HepG2 (cell line): Measurements from ENCODE around the gene FSD2. TPM values are rescaled to one million over a fixed set of nuclear protein-coding genes. Genes with fewer than 3 reads are reported as not detected.

Experiments used
- GTF2F1 ChIP-seq: fragments of 150-350 bp; IDR thresholded peaks from 2 replicates; pipeline ENCODE4 v1.6.1; 2014; ENCODE audit warnings: low read length
- KAT2B ChIP-seq: fragments of 150-350 bp; IDR thresholded peaks from 2 replicates; pipeline ENCODE4 v1.6.1; 2014; ENCODE audit warnings: low read depth, low read length, borderline replicate concordance
- SSRP1 ChIP-seq: IDR thresholded peaks from 2 replicates; pipeline ENCODE4 v1.6.1; 2016; ENCODE audit warnings: control low read depth
- STAG1 ChIP-seq: sonication (generic); formaldehyde crosslinking; IDR thresholded peaks from 2 replicates; pipeline ENCODE4 v1.4.0; 2020; ENCODE audit warnings: missing genetic modification reagents
- TAF1 ChIP-seq: sonication (generic); formaldehyde crosslinking; IDR thresholded peaks from 2 replicates; pipeline ENCODE4 v1.4.0; 2020; ENCODE audit warnings: missing genetic modification reagents
- THAP11 ChIP-seq: IDR thresholded peaks from 2 replicates; pipeline ENCODE4 v1.6.1; 2016; ENCODE audit warnings: missing biosample characterization, missing genetic modification reagents
- ZC3H4 ChIP-seq: sonication (generic); formaldehyde crosslinking; IDR thresholded peaks from 2 replicates; pipeline ENCODE4 v1.4.0; 2020; ENCODE audit warnings: missing genetic modification reagents, borderline replicate concordance
- ZNF234 ChIP-seq: sonication (generic); formaldehyde crosslinking; conservative IDR thresholded peaks from 2 replicates; pipeline ENCODE4 v1.5.1; 2020; ENCODE audit warnings: mild to moderate bottlenecking, missing genetic modification reagents
- ZNF292 ChIP-seq: sonication (generic); formaldehyde crosslinking; IDR thresholded peaks from 2 replicates; pipeline ENCODE4 v1.8.1; 2022; ENCODE audit warnings: mild to moderate bottlenecking, low read depth, missing genetic modification reagents, borderline replicate concordance
- ZNF713 ChIP-seq: sonication (generic); formaldehyde crosslinking; IDR thresholded peaks from 2 replicates; pipeline ENCODE4 v1.4.0; 2020; ENCODE audit warnings: mild to moderate bottlenecking, missing genetic modification reagents
- ZNF772 ChIP-seq: sonication (generic); formaldehyde crosslinking; IDR thresholded peaks from 2 replicates; pipeline ENCODE4 v1.5.0; 2020; ENCODE audit warnings: mild to moderate bottlenecking, missing genetic modification reagents
- ZNF782 ChIP-seq: sonication (generic); formaldehyde crosslinking; IDR thresholded peaks from 2 replicates; pipeline ENCODE4 v1.4.0; 2020; ENCODE audit warnings: missing genetic modification reagents, mild to moderate bottlenecking, borderline replicate concordance
- polyA plus RNA-seq, 8 experiments: library from polyadenylated mRNA; depleted of rRNA in 3 of 8; stranded (reverse) in 7 of 8; unstranded in 1 of 8; fragments of >200 nt; fragmentation: Illumina TruSeq in 4 of 8; extraction: Trizol in 4 of 8; gene quantifications; 2 replicates each; pipeline versions ENCODE4 v1.2.1 to v1.2.3, GENCODE V29; 2011 to 2016; ENCODE audit warnings: low read depth in 4 of 8, missing spikeins in 1 of 8, mixed read lengths in 1 of 8; ENCODE audit not compliant: insufficient read depth in 1 of 8
- total RNA-seq, 5 experiments: library from RNA; depleted of rRNA; stranded (reverse); fragments of >200 nt; fragmentation: Illumina TruSeq; extraction: Trizol; gene quantifications; 2 replicates each; pipeline ENCODE4 v1.2.3, GENCODE V29; 2016; ENCODE audit warnings: low read depth in 1 of 5
- TF ChIP-seq, protein P1 (sequence below): sonication (generic); formaldehyde crosslinking; IDR thresholded peaks from 2 replicates; pipeline ENCODE4 v1.4.0; 2020; ENCODE audit warnings: mild to moderate bottlenecking, missing genetic modification reagents
- TF ChIP-seq, protein P2 (sequence below): sonication (generic); formaldehyde crosslinking; IDR thresholded peaks from 2 replicates; pipeline ENCODE4 v1.4.0; 2020; ENCODE audit warnings: missing genetic modification reagents
- TF ChIP-seq, protein P3 (sequence below): sonication (generic); formaldehyde crosslinking; IDR thresholded peaks from 2 replicates; pipeline ENCODE4 v1.5.0; 2020; ENCODE audit warnings: mild to moderate bottlenecking, missing genetic modification reagents
- TF ChIP-seq, protein P4 (sequence below): fragments of 450-650 bp; IDR thresholded peaks from 2 replicates; pipeline ENCODE4 v1.6.1; 2017

The FSD2 gene
- total and polyA plus RNA-seq, 2 of the 13 experiments (the other 11 are each of a cell fraction or from before 2014, with no cell fraction given), result not detected

DNA sequence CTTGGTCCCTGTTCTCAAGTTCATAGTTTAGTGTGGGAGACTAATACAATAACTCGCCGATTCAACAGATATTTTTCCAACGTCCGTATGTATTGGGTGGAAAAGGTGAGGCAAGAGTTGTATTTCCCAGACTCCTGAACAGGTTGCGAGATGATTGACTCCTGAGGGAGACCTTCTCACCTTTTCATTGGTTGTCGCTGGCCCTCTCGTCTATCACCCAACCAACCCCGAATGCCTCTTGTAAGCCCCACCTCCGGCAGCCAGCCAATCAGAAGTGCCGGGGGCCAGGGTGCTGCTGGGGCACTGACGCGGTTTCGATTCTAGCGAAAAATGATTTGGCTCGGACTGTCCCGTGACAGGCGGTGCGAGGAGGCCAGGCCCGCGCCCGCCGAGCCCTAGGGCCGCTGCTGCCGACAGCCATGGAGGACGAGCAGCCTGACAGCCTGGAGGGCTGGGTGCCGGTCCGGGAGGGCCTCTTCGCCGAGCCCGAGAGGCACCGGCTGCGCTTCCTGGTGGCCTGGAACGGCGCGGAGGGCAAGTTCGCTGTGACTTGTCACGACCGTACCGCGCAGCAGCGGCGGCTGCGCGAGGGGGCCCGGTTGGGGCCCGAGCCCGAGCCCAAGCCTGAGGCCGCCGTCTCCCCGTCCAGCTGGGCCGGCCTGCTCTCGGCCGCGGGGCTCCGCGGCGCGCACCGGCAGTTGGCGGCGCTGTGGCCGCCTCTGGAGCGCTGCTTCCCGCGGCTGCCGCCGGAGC lies 3.6 kb upstream of the FSD2 start, which contains the start of gene WHAMM (continued):
- TF ChIP-seq, protein P1, sequence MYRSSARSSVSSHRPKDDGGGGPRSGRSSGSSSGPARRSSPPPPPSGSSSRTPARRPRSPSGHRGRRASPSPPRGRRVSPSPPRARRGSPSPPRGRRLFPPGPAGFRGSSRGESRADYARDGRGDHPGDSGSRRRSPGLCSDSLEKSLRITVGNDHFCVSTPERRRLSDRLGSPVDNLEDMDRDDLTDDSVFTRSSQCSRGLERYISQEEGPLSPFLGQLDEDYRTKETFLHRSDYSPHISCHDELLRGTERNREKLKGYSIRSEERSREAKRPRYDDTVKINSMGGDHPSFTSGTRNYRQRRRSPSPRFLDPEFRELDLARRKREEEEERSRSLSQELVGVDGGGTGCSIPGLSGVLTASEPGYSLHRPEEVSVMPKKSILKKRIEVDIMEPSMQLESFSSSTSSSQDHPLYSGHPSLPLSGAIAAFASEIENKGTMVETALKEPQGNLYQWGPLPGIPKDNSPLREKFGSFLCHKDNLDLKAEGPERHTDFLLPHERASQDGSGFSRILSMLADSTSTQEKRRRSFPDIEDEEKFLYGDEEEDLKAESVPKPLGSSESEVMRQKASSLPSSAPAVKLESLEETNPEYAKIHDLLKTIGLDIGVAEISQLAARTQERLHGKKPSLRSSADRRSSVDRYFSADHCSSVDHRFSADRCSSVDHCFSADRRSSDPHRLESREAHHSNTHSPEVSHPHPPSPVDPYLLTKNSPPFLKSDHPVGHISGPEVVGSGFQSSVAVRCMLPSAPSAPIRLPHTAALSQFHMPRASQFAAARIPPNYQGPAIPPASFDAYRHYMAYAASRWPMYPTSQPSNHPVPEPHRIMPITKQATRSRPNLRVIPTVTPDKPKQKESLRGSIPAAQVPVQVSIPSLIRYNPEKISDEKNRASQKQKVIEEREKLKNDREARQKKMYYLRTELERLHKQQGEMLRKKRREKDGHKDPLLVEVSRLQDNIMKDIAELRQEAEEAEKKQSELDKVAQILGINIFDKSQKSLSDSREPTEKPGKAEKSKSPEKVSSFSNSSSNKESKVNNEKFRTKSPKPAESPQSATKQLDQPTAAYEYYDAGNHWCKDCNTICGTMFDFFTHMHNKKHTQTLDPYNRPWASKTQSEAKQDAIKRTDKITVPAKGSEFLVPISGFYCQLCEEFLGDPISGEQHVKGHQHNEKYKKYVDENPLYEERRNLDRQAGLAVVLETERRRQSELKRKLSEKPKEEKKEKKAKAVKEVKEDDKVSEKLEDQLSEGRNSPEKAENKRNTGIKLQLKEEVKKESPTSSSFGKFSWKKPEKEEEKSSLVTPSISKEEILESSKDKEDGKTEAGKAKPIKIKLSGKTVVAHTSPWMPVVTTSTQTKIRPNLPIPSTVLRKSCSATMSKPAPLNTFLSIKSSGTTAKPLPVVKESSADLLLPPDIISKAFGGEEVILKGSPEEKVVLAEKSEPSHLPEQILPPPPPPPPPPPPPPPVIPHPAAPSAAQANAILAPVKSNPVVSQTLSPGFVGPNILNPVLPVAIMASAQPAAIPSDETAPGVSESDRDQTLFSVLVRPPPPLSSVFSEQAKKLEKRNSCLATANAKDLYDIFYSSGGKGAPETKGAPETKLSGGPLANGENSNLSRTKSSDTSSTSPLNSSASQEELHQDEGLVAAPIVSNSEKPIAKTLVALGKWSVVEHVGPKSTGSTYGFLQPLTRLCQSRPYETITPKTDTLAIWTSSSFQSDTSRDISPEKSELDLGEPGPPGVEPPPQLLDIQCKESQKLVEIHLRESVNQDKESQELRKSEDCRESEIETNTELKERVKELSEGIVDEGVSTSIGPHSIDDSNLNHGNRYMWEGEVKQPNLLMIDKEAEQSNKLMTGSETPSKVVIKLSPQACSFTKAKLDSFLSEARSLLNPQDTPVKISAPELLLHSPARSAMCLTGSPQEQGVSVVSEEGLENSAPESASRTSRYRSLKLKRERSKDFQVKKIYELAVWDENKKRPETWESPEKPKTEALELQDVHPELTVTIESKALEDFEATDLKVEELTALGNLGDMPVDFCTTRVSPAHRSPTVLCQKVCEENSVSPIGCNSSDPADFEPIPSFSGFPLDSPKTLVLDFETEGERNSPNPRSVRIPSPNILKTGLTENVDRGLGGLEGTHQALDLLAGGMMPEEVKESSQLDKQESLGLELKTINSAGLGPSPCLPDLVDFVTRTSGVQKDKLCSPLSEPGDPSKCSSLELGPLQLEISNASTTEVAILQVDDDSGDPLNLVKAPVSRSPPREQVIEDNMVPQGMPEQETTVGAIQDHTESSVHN (CRISPR knock-in tag), result no peak
- TF ChIP-seq ZNF292 (CRISPR knock-in tag) (no peak), ZC3H4 (CRISPR knock-in tag) (no peak), ZNF772 (CRISPR knock-in tag) (peak; percentile 82; the same call in 1 of the 2 replicates), STAG1 (no peak), TAF1 (CRISPR knock-in tag) (peak; percentile 92), ZNF713 (no peak), KAT2B (no peak), ZNF234 (0 out of 2 replicates have a peak, but pooled peaks have one; percentile 36), ZNF782 (CRISPR knock-in tag) (peak; percentile 42; the same call in 1 of the 2 replicates), THAP11 (CRISPR knock-in tag) (peak; percentile 62), GTF2F1 (no peak), SSRP1 (CRISPR knock-in tag) (no peak)
- TF ChIP-seq, protein P2, sequence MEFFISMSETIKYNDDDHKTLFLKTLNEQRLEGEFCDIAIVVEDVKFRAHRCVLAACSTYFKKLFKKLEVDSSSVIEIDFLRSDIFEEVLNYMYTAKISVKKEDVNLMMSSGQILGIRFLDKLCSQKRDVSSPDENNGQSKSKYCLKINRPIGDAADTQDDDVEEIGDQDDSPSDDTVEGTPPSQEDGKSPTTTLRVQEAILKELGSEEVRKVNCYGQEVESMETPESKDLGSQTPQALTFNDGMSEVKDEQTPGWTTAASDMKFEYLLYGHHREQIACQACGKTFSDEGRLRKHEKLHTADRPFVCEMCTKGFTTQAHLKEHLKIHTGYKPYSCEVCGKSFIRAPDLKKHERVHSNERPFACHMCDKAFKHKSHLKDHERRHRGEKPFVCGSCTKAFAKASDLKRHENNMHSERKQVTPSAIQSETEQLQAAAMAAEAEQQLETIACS (CRISPR knock-in tag), result no peak
- TF ChIP-seq, protein P3, sequence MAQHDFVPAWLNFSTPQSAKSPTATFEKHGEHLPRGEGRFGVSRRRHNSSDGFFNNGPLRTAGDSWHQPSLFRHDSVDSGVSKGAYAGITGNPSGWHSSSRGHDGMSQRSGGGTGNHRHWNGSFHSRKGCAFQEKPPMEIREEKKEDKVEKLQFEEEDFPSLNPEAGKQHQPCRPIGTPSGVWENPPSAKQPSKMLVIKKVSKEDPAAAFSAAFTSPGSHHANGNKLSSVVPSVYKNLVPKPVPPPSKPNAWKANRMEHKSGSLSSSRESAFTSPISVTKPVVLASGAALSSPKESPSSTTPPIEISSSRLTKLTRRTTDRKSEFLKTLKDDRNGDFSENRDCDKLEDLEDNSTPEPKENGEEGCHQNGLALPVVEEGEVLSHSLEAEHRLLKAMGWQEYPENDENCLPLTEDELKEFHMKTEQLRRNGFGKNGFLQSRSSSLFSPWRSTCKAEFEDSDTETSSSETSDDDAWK, result no peak
- TF ChIP-seq, protein P4, sequence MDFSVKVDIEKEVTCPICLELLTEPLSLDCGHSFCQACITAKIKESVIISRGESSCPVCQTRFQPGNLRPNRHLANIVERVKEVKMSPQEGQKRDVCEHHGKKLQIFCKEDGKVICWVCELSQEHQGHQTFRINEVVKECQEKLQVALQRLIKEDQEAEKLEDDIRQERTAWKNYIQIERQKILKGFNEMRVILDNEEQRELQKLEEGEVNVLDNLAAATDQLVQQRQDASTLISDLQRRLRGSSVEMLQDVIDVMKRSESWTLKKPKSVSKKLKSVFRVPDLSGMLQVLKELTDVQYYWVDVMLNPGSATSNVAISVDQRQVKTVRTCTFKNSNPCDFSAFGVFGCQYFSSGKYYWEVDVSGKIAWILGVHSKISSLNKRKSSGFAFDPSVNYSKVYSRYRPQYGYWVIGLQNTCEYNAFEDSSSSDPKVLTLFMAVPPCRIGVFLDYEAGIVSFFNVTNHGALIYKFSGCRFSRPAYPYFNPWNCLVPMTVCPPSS, result no peak
